GM19099 (cell line): Measurements from ENCODE around the gene TM4SF20.

Experiments
- POLR2A ChIP-seq: IDR thresholded peaks from 3 replicates; pipeline ENCODE4 v1.6.1; 2011; ENCODE audit warnings: low read depth; ENCODE audit not compliant: insufficient read length; ENCODE audit errors: extremely low read depth

TM4SF20 gene

GRCh38 chr2:227379095-227379494, at the start of gene TM4SF20:
TSS of gene TM4SF20 (minus strand) at chr2:227379306. CDS start at chr2:227379268, 38 bp downstream.
- no peak for TF ChIP-seq POLR2A

- no peak for TF ChIP-seq POLR2A
Measured at GRCh38 chr2:227428731-227429285, 49.7 kb upstream of the TM4SF20 start.

GRCh38 chr2:227423656-227424499, 44.8 kb upstream of the TM4SF20 start:
- no peak for TF ChIP-seq POLR2A

GRCh38 chr2:227420087-227421052, 41.3 kb upstream of the TM4SF20 start:
- no peak for TF ChIP-seq POLR2A

- no peak for TF ChIP-seq POLR2A
Measured at GRCh38 chr2:227416701-227417100, 37.6 kb upstream of the TM4SF20 start.

GRCh38 chr2:227415538-227416424, 36.7 kb upstream of the TM4SF20 start:
- no peak for TF ChIP-seq POLR2A

GRCh38 chr2:227414846-227415245, 35.7 kb upstream of the TM4SF20 start:
- no peak for TF ChIP-seq POLR2A

GRCh38 chr2:227413371-227413770, 34.3 kb upstream of the TM4SF20 start:
- TF ChIP-seq POLR2A = no peak

- TF ChIP-seq POLR2A = no peak
Measured at GRCh38 chr2:227412877-227413276, 33.8 kb upstream of the TM4SF20 start.

GRCh38 chr2:227411990-227412350, 32.9 kb upstream of the TM4SF20 start:
- TF ChIP-seq POLR2A = no peak

GRCh38 chr2:227411320-227411989, 32.3 kb upstream of the TM4SF20 start:
- TF ChIP-seq POLR2A = no peak

GRCh38 chr2:227410191-227410590, 31.1 kb upstream of the TM4SF20 start:
- TF ChIP-seq POLR2A = no peak

- TF ChIP-seq POLR2A = no peak
Measured at GRCh38 chr2:227407591-227408151, 28.6 kb upstream of the TM4SF20 start.
